ENCODE data around the gene CD2BP2. TPM values are rescaled to one million over a fixed set of nuclear protein-coding genes. Genes with fewer than 3 reads are reported as not detected.

The CD2BP2 gene
- total RNA-seq, 2 experiments from 2014 or later, result 43.8 to 44.5 TPM

GRCh38 chr16:30371248-30371816 lies 16.2 kb upstream of the CD2BP2 start:
- Mint-ChIP-seq H3K27me3 (no peaks in the 10 kb centered on the region), H3K4me1 (ENCODE audit: low read depth) (peaks cover 33% of the 10 kb centered on the region), H3K9me3 (no peaks in the 10 kb centered on the region), H3K27ac (peak overlapping the region; percentile 92), H3K4me3 (peak overlapping the region; percentile 75), H3K36me3 (ENCODE audit: low read depth) (peaks cover 24% of the 10 kb centered on the region)
- intact Hi-C loops (cut with micrococcal nuclease), result loop anchor here (5.0 to 10.0 kb wide), 3 partner anchors 36 to 307 kb away; partner anchors contain the start of genes ALDOA, TBX6, YPEL3 and ZNF771
- ATAC-seq (no peak), DNase-seq (no peak)
- POLR2A ChIA-PET, result interaction anchor here (0.7 to 8.0 kb wide), 10 partner anchors 11 to 325 kb away, joined by 3 to 73 read pairs (median 3); partner anchors contain the start of genes ALDOA, CD2BP2, ITGAL and SEPTIN1
- CTCF ChIA-PET, result interaction anchor here (0.7 to 2.3 kb wide), 13 partner anchors 9 to 244 kb away, joined by 3 to 19 read pairs (median 3); partner anchors contain the start of genes DCTPP1, ZNF48 and ZNF771
- no peak for TF ChIP-seq CTCF (IDR thresholded peaks at IDR 0.05)

- TF ChIP-seq CTCF (IDR thresholded peaks at IDR 0.05), result no peak
- Mint-ChIP-seq H3K27me3 (no peaks in the 10 kb centered on the region), H3K9me3 (no peaks in the 10 kb centered on the region), H3K36me3 (ENCODE audit: low read depth) (peaks cover 26% of the 10 kb centered on the region), H3K4me1 (ENCODE audit: low read depth) (peaks cover 35% of the 10 kb centered on the region), H3K27ac (peak within 1 kb of the TSS; percentile 92), H3K4me3 (peak within 1 kb of the TSS; percentile 95)
- ChIA-PET CTCF (interaction anchor here (0.8 to 2.3 kb wide), 11 partner anchors 10 to 165 kb away, joined by 3 to 19 read pairs (median 3); partner anchors contain the start of genes DCTPP1, ZNF48 and ZNF771), POLR2A (interaction anchor here (0.8 to 8.0 kb wide), 7 partner anchors 12 to 326 kb away, joined by 3 to 73 read pairs (median 3); partner anchors contain the start of genes ALDOA, CD2BP2, SEPTIN1 and ZNF48)
- intact Hi-C loops (cut with micrococcal nuclease), result loop anchor here (5.0 to 10.0 kb wide), 3 partner anchors 37 to 306 kb away; partner anchors contain the start of genes ALDOA, TBX6, YPEL3 and ZNF771
- ATAC-seq (peak; percentile 87), DNase-seq (peak; percentile 99)
These were observed 15.5 kb upstream of the CD2BP2 start, which contains the start of gene TBC1D10B for GRCh38 chr16:30370456-30371247. Gene TBC1D10B (minus strand): TSS chr16:30370494. CDS start chr16:30370183, 311 bp downstream.

- Mint-ChIP-seq H3K4me3 (peak overlapping the region; percentile 95), H3K36me3 (ENCODE audit: low read depth) (peaks cover 31% of the 10 kb centered on the region)
These were observed 14.9 kb upstream of the CD2BP2 start for GRCh38 chr16:30369938-30370455.

More at GRCh38 chr16:30369938-30370455, 14.9 kb upstream of the CD2BP2 start:
- no peak for TF ChIP-seq CTCF (IDR thresholded peaks at IDR 0.05)
- H3K27ac Mint-ChIP-seq, result no peak overlapping the region
- no peaks in the 10 kb centered on the region for H3K27me3 Mint-ChIP-seq
- no peaks in the 10 kb centered on the region for H3K9me3 Mint-ChIP-seq
- CTCF ChIA-PET, result interaction anchor here (1.2 to 2.3 kb wide), 4 partner anchors 11 to 39 kb away, joined by 4 to 19 read pairs (median 6); no protein-coding TSS in a partner anchor
- POLR2A ChIA-PET, result interaction anchor here (1.5 to 8.0 kb wide), 2 partner anchors 13 kb away, joined by 6 to 73 read pairs; partner anchors contain the start of gene CD2BP2
- ATAC-seq (no peak), DNase-seq (no peak)
- H3K4me1 Mint-ChIP-seq (ENCODE audit: low read depth), result peaks cover 33% of the 10 kb centered on the region
- intact Hi-C loops (cut with micrococcal nuclease), result loop anchor here (5.0 to 10.0 kb wide), 3 partner anchors 37 to 305 kb away; partner anchors contain the start of genes ALDOA, TBX6, YPEL3 and ZNF771
